B cell (primary cell): Measurements from ENCODE around the gene RAB24.

Experiments used
- CTCF ChIP-seq: fragments of 200-600 bp; IDR thresholded peaks from one replicate; pipeline ENCODE4 v1.8.0; 2022; ENCODE audit warnings: antibody characterized with exemption, mild to moderate bottlenecking
- EZH2 ChIP-seq: IDR thresholded peaks from 2 replicates; pipeline ENCODE4 v1.6.1; 2012; ENCODE audit warnings: borderline replicate concordance, low read depth, mild to moderate bottlenecking, moderate library complexity, low read length; ENCODE audit not compliant: insufficient read depth, poor library complexity, severe bottlenecking

- TF ChIP-seq CTCF = peak; percentile 25
- no peak for TF ChIP-seq EZH2
Measured at GRCh38 chr5:177336112-177336511, 32.6 kb upstream of the RAB24 start.
